Peyer's patch (tissue), 4 donors: ENCODE measurements around the gene RAB2B. TPM values are rescaled to one million over a fixed set of nuclear protein-coding genes. Genes with fewer than 3 reads are reported as not detected.
A peak's percentile ranks its signal among the peaks of the same experiment; 100 is the strongest.

ENCODE experiments used
- DNase-seq, 3 donors: peaks; one replicate each; pipeline ENCODE4 v3.0.0-alpha.2; 2017 to 2019
- H3K27ac ChIP-seq, 4 donors: fragments of 200-600 bp; sonication (generic); one replicate each; pipeline ENCODE4 v1.5.1; 2016 to 2019
- H3K27me3 ChIP-seq, 2 donors: fragments of 200-600 bp; sonication (generic); one replicate each; pipeline ENCODE4 v1.5.1; 2019
- H3K36me3 ChIP-seq, 3 donors: fragments of 200-600 bp; sonication (generic); one replicate each; pipeline ENCODE4 v1.5.1; 2016 to 2019
- H3K4me1 ChIP-seq, 4 donors: fragments of 200-600 bp; sonication (generic); one replicate each; pipeline ENCODE4 v1.5.1; 2016 to 2019
- H3K4me3 ChIP-seq, 4 donors: fragments of 200-600 bp; sonication (generic); 1 replicate in 3 of 4; 2 replicates in 1 of 4; pipeline ENCODE4 v1.5.1; 2016 to 2019; ENCODE audit warnings: mild to moderate bottlenecking in 1 of 4
- H3K9me3 ChIP-seq, 4 donors: fragments of 200-600 bp; sonication (generic); one replicate each; pipeline ENCODE4 v1.5.1; 2016 to 2019; ENCODE audit warnings: mild to moderate bottlenecking in 1 of 4
- POLR2A ChIP-seq, 2 donors: fragments of 450-650 bp; IDR thresholded peaks; one replicate each; pipeline ENCODE4 v1.5.1; 2017; ENCODE audit warnings: antibody characterized with exemption in 2 of 2, mild to moderate bottlenecking in 2 of 2, moderate library complexity in 2 of 2
- total RNA-seq, 4 donors: library from RNA; depleted of rRNA; stranded (reverse); fragments of >200 nt; gene quantifications; one replicate each; pipeline ENCODE4 v1.1.0, GENCODE V29; 2016
- TF ChIP-seq, protein P1 (sequence below), 6 experiments: fragments of 450-650 bp in 4 of 6; fragments of 200-600 bp in 2 of 6; sonication (generic) in 1 of 6; IDR thresholded peaks; one replicate each; pipeline ENCODE4 v1.5.1; 2017 to 2019; ENCODE audit warnings: antibody characterized with exemption in 6 of 6, mild to moderate bottlenecking in 3 of 6, moderate library complexity in 1 of 6

The RAB2B gene
- total RNA-seq, 4 donors from 2014 or later: 7.4 to 22.4 (median 20.8) TPM

DNA sequence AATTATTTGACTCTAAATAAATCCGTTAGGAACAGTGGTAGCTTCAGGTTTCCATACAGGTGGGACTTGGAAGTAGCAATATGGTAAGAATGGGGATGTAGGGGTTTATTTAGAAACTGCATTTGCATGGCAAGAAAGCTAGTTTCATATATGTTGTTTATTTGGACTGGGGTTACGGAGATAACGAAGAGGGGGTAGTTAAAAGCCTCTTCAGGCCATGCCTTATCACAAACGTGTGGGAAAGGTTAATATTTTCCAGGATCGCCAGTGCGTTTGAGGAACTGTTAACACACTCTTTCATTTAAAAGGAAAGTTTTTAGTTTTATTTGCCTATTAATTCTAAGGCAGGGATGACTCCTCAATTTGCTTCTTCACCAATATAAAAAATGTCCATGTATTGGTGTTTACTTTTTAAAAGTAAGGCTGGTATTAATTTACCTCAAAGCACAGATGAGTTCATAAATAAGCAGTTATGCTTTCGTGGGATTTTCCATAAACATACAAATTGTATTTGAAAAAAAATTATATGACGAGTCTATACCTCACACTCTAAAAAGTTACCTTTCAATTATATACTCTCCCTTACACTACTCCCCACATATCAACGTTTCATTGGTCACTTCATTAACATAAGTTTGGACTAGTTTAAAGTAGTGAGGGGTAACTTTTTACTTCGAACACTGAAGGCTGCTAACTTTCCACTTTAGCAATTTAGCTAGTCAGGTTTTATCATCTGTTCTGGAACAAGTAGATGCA, 814 bp downstream of the RAB2B start:
- Histone ChIP-seq H3K36me3 (peaks cover 0 to 20% (median 0%) of the 10 kb centered on the region in 3 donors), H3K27me3 (no peaks in the 10 kb centered on the region), H3K4me1 (peaks cover 0 to 14% (median 6%) of the 10 kb centered on the region in 4 donors), H3K9me3 (no peaks in the 10 kb centered on the region), H3K27ac (peak overlapping the region; percentile 82 to 91 (median 89)), H3K4me3 (peak overlapping the region; percentile 72 to 86 (median 78))
- TF ChIP-seq, protein P1, sequence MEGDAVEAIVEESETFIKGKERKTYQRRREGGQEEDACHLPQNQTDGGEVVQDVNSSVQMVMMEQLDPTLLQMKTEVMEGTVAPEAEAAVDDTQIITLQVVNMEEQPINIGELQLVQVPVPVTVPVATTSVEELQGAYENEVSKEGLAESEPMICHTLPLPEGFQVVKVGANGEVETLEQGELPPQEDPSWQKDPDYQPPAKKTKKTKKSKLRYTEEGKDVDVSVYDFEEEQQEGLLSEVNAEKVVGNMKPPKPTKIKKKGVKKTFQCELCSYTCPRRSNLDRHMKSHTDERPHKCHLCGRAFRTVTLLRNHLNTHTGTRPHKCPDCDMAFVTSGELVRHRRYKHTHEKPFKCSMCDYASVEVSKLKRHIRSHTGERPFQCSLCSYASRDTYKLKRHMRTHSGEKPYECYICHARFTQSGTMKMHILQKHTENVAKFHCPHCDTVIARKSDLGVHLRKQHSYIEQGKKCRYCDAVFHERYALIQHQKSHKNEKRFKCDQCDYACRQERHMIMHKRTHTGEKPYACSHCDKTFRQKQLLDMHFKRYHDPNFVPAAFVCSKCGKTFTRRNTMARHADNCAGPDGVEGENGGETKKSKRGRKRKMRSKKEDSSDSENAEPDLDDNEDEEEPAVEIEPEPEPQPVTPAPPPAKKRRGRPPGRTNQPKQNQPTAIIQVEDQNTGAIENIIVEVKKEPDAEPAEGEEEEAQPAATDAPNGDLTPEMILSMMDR (IDR thresholded peaks at IDR 0.05): peak in 1 of 6 experiments; percentile 1
- no peak for TF ChIP-seq POLR2A (IDR thresholded peaks at IDR 0.05)
- no peak for DNase-seq

DNA sequence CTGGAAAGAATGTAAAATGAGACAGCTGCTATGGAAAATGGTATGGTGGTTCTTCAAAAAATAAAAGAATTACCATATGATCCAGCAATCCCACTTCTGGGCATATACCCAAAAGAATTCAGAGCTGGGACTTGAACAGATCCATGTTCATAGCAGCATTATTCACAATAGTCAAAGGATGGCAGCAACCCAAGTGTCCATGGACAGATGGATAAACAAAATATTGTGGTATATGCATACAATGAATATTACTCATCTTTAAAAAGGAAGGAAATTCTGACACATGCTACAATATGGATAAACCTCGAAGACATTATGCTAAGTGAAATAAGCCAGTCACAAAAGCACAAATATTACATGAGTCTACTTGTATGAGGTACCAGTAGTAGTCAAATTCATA, 9.1 kb downstream of the RAB2B start:
- no peak for DNase-seq
- Histone ChIP-seq H3K4me1 (no peaks in the 10 kb centered on the region), H3K27ac (no peak overlapping the region), H3K4me3 (no peak overlapping the region), H3K9me3 (no peaks in the 10 kb centered on the region), H3K36me3 (peaks cover 0 to 56% (median 0%) of the 10 kb centered on the region in 3 donors), H3K27me3 (no peaks in the 10 kb centered on the region)
- TF ChIP-seq, protein P1 (IDR thresholded peaks at IDR 0.05): no peak
- no peak for TF ChIP-seq POLR2A (IDR thresholded peaks at IDR 0.05)

DNA sequence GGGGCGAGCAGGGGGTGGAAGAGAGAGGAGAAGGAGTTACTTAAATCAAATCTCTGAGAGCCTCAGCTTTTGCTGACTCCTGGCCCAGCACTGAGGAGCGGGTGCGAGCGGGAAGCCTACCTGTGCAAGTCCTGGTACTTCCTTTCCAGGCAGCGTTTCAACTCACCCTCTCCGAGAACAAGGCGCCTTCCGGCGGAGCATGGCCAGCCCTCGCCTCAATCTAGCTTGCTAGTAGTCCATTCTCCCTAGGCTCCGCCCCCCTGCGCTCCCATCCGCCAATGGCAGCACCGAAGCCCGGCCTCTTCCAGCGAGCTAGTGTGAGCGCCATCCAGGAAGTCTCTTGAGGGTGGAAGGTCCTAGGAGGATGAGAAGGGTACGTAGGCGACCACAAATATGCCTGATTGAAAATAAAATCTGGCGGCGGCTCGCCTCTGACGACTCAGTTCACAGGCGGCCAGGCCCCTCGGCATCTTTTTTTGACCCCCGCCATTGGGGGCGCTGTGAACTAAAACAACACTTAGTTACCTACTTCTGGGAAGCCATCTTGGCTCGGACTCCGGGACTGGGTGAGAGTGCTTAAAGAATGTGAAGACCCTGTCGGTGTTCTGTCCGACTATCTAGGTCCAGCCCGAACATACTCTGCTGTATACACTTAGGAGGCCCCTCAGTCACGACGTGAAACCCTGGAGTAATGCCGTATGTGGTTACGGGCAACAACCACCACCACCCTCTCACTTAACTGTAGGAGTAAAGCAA, 20.7 kb downstream of the RAB2B start, which contains the start of gene CHD8:
CHD8 (minus strand) TSS at position 212 of the 756 bp plus-strand sequence. CDS start 24,480 bp downstream, outside the sequence.
- no peaks in the 10 kb centered on the region for H3K27me3 ChIP-seq
- peak; percentile 99 to 100 (median 99) for DNase-seq
- H3K4me1 ChIP-seq: peaks cover 0 to 23% (median 5%) of the 10 kb centered on the region in 4 donors
- H3K27ac ChIP-seq: peak within 1 kb of the TSS; percentile 85 to 96 (median 94)
- H3K4me3 ChIP-seq: peak within 1 kb of the TSS; percentile 63 to 82 (median 74)
- TF ChIP-seq, protein P1 (IDR thresholded peaks at IDR 0.05): peak; percentile 36 to 72 (median 56)
- TF ChIP-seq POLR2A (IDR thresholded peaks at IDR 0.05): peak; percentile 53 to 82
- H3K9me3 ChIP-seq: no peaks in the 10 kb centered on the region
- H3K36me3 ChIP-seq: peaks cover 0 to 19% (median 0%) of the 10 kb centered on the region in 3 donors

DNA sequence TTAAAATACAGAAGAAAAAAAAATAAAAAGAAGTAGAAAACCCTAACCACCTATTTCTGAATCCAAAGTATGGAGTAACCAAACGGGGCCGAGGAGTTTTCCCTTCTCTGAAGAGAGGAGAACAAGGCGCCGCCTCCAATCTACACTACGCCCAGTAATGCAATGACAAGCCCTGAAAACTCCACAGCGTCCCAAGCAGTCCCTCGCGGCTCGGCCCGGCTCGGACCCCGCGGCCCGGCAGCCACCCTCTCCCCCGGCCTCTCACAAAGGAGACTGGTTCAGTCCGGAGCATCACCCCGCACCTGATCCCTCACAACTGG, 21.2 kb downstream of the RAB2B start:
- TF ChIP-seq, protein P1 (IDR thresholded peaks at IDR 0.05): no peak
- TF ChIP-seq POLR2A (IDR thresholded peaks at IDR 0.05): no peak
- Histone ChIP-seq H3K36me3 (peaks cover 0 to 14% (median 0%) of the 10 kb centered on the region in 3 donors), H3K9me3 (no peaks in the 10 kb centered on the region), H3K27me3 (no peaks in the 10 kb centered on the region), H3K4me1 (peaks cover 0 to 23% (median 5%) of the 10 kb centered on the region in 4 donors), H3K27ac (peak overlapping the region; percentile 85 to 96 (median 94)), H3K4me3 (peak overlapping the region; percentile 63 to 82 (median 74))
- no peak for DNase-seq

DNA sequence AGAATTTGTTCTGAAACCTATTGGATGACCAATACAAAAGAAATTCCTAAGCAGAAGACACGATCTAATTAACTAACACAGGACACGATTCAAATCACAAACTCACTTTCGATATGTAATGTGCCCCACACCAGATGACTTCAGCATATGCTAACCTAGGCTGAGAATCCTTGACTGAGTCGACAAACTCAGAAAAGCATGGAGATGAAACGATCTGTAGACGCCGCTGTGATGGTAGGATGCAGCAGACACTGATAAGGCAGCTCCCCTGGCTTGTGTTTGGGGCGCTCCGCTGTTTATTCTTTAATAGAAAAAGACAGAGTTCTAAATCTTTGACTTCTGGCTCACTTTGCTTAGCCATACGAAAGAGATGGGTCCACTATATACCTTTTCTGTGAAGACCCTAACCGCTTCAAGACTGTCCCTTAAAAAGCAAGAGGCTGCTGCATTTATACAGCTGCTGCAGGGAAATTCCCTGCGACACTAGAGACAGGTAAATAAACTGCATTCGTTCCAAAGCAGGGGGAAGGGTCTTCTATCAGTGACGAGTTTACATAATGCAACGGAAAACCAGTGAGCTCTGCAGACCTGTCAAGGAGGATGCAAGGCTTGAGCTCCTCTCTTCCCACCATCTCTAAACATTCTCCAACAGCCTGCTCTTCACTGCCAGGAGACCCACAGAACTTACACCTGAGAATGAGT, 21.8 kb downstream of the RAB2B start:
- Histone ChIP-seq H3K9me3 (no peaks in the 10 kb centered on the region), H3K27me3 (no peaks in the 10 kb centered on the region), H3K4me1 (peaks cover 0 to 23% (median 5%) of the 10 kb centered on the region in 4 donors), H3K36me3 (peaks cover 0 to 8% (median 0%) of the 10 kb centered on the region in 3 donors), H3K27ac (peak overlapping the region; percentile 85 to 96 (median 94)), H3K4me3 (peak overlapping the region; percentile 63 to 82 (median 74))
- TF ChIP-seq, protein P1 (IDR thresholded peaks at IDR 0.05): no peak
- TF ChIP-seq POLR2A (IDR thresholded peaks at IDR 0.05): no peak
- DNase-seq: no peak
